Keratinocyte (primary cell): ENCODE measurements around the gene GDAP1L1.

Experiments
- CTCF ChIP-seq, 3 experiments: IDR thresholded peaks in 1 of 3; conservative IDR thresholded peaks in 1 of 3; optimal IDR thresholded peaks in 1 of 3; 2 replicates in 2 of 3; 3 replicates in 1 of 3; pipeline versions ENCODE3 to v1.5.1; 2011; ENCODE audit warnings: low read length in 3 of 3, mild to moderate bottlenecking in 3 of 3, moderate library complexity in 2 of 3, control low read depth in 1 of 3, inconsistent platforms in 1 of 3; ENCODE audit not compliant: insufficient read depth in 2 of 3; ENCODE audit errors: extremely low read depth in 1 of 3
- EZH2 ChIP-seq: IDR thresholded peaks from one replicate; pipeline ENCODE4 v1.6.1; 2012; ENCODE audit warnings: inconsistent platforms, mild to moderate bottlenecking, low read length, moderate library complexity

- TF ChIP-seq CTCF (optimal IDR thresholded peaks at IDR 0.05 in 1 of 3, IDR thresholded peaks at IDR 0.05 in 1 of 3, conservative IDR thresholded peaks at IDR 0.05 in 1 of 3; ENCODE audit: extremely low read depth in 1 of 3, insufficient read depth in 2 of 3, low read length in 3 of 3) (no peak), EZH2 (no peak)
Measured at GRCh38 chr20:44245977-44246376, 1.1 kb upstream of the GDAP1L1 start.
